GM18517 (cell line): Measurements from ENCODE around the gene NTNG2.

Experiments
- ATAC-seq: cut with Tn5 transposase; IDR thresholded peaks from one replicate; pipeline ENCODE4 v1.9.1; 2021; ENCODE audit warnings: mild to moderate bottlenecking, moderate library complexity; ENCODE audit not compliant: unreplicated experiment

Gene NTNG2

GRCh38 chr9:132201139-132201538 is 39.3 kb downstream of the NTNG2 start:
- no peak for ATAC-seq

- ATAC-seq = no peak
Observed at GRCh38 chr9:132201780-132202703, 40.2 kb downstream of the NTNG2 start.

- no peak for ATAC-seq
Observed at GRCh38 chr9:132204883-132205282, 43.0 kb downstream of the NTNG2 start.

- ATAC-seq = no peak
Observed at GRCh38 chr9:132207215-132207614, 45.4 kb downstream of the NTNG2 start.

GRCh38 chr9:132207839-132208615 is 46.2 kb downstream of the NTNG2 start:
- no peak for ATAC-seq

- no peak for ATAC-seq
Observed at GRCh38 chr9:132209228-132209627, 47.4 kb downstream of the NTNG2 start.

GRCh38 chr9:132210472-132211145 is 48.8 kb downstream of the NTNG2 start:
- ATAC-seq = no peak

GRCh38 chr9:132211570-132211969 is 49.7 kb downstream of the NTNG2 start:
- no peak for ATAC-seq

GRCh38 chr9:132214027-132214622 is 52.3 kb downstream of the NTNG2 start:
- no peak for ATAC-seq

- no peak for ATAC-seq
Observed at GRCh38 chr9:132216861-132217619, 55.2 kb downstream of the NTNG2 start.

- ATAC-seq = no peak
Observed at GRCh38 chr9:132218208-132218607, 56.4 kb downstream of the NTNG2 start.

- no peak for ATAC-seq
Observed at GRCh38 chr9:132221941-132222340, 60.1 kb downstream of the NTNG2 start.

GRCh38 chr9:132224645-132225044 is 62.8 kb downstream of the NTNG2 start:
- ATAC-seq = no peak

- no peak for ATAC-seq
Observed at GRCh38 chr9:132226571-132227430, 64.9 kb downstream of the NTNG2 start.

GRCh38 chr9:132228062-132228461 is 66.2 kb downstream of the NTNG2 start:
- no peak for ATAC-seq

- ATAC-seq = no peak
Observed at GRCh38 chr9:132230605-132231004, 68.7 kb downstream of the NTNG2 start.

- ATAC-seq = no peak
Observed at GRCh38 chr9:132231019-132231701, 69.3 kb downstream of the NTNG2 start.

- no peak for ATAC-seq
Observed at GRCh38 chr9:132232522-132232921, 70.7 kb downstream of the NTNG2 start.

- no peak for ATAC-seq
Observed at GRCh38 chr9:132233138-132233537, 71.3 kb downstream of the NTNG2 start.
